Lung (tissue), 12 donors: ENCODE results near the gene BIRC7. TPM values are rescaled to one million over a fixed set of nuclear protein-coding genes. Genes with fewer than 3 reads are reported as not detected.

Experiments used
- ATAC-seq: fragments of 200-7000 bp; cut with Tn5 transposase; one replicate; pipeline ENCODE4 v1.9.1; 2020; ENCODE audit warnings: moderate number of reproducible peaks; ENCODE audit not compliant: insufficient read depth, low FRiP score
- DNase-seq, 3 donors: peaks; one replicate each; pipeline ENCODE4 v3.0.0-alpha.2; 2013 to 2017
- H3K27ac ChIP-seq, 2 donors: one replicate each; pipeline ENCODE4 v1.5.1; 2013; ENCODE audit warnings: mild to moderate bottlenecking in 2 of 2, moderate library complexity in 2 of 2, control low read depth in 1 of 2, inconsistent platforms in 1 of 2, low read depth in 1 of 2, low read length in 1 of 2
- H3K27me3 ChIP-seq, 3 donors: one replicate each; pipeline ENCODE4 v1.5.1; 2013; ENCODE audit warnings: low read length in 2 of 3; ENCODE audit not compliant: control insufficient read depth in 3 of 3, insufficient read depth in 3 of 3
- H3K36me3 ChIP-seq, 4 donors: one replicate each; pipeline ENCODE4 v1.5.1; 2013; ENCODE audit warnings: low read length in 4 of 4, mild to moderate bottlenecking in 1 of 4, moderate library complexity in 1 of 4; ENCODE audit not compliant: control insufficient read depth in 4 of 4, insufficient read depth in 4 of 4
- H3K4me1 ChIP-seq, 5 donors: one replicate each; pipeline ENCODE4 v1.5.1; 2013; ENCODE audit warnings: low read length in 5 of 5, mild to moderate bottlenecking in 2 of 5, moderate library complexity in 1 of 5; ENCODE audit not compliant: control insufficient read depth in 5 of 5, insufficient read depth in 5 of 5
- H3K4me3 ChIP-seq: one replicate; pipeline ENCODE4 v1.5.1; 2013; ENCODE audit warnings: mild to moderate bottlenecking, control low read depth, moderate library complexity
- H3K9ac ChIP-seq, 2 donors: one replicate each; pipeline ENCODE4 v1.5.1; 2013; ENCODE audit warnings: low read length in 2 of 2, control low read depth in 1 of 2; ENCODE audit not compliant: insufficient read depth in 1 of 2
- H3K9me3 ChIP-seq, 4 donors: one replicate each; pipeline ENCODE4 v1.5.1; 2013; ENCODE audit warnings: low read length in 3 of 4, mild to moderate bottlenecking in 1 of 4, moderate library complexity in 1 of 4; ENCODE audit not compliant: control insufficient read depth in 4 of 4, insufficient read depth in 3 of 4
- WGBS, 2 donors: extraction: QIAGEN DNeasy Blood & Tissue Kit; methylation state at CpG; one replicate each; pipeline ENCODE4 v1.1.7; 2013; 5-methylcytosine and 5-hydroxymethylcytosine counted together
- polyA plus RNA-seq, 2 donors: library from polyadenylated mRNA; stranded (reverse); fragments of 200-250 nt; gene quantifications; one replicate each; pipeline ENCODE4 v1.2.1, GENCODE V29; 2013
- total RNA-seq, 2 donors: library from RNA; depleted of rRNA in 1 of 2; stranded (reverse); fragments of >200 nt in 1 of 2; gene quantifications; one replicate each; pipeline ENCODE4 v1.2.1, GENCODE V29; 2014 to 2021
- TF ChIP-seq, protein P1 (sequence below): IDR thresholded peaks from 2 replicates; pipeline ENCODE4 v1.5.1; 2012; ENCODE audit warnings: mild to moderate bottlenecking; ENCODE audit errors: control extremely low read depth, extremely low read depth
- donor health status: control.
- donor health status: control.
- donor health status: Bipolar disorder and iron deficiency.
- donor health status: healthy.
- donor health status: DM: yes; HTN: yes; CAD: no.

Gene BIRC7
- total and polyA plus RNA-seq, 4 donors: 0.57 to 1.2 (median 0.71) TPM; not detected in 1

DNA sequence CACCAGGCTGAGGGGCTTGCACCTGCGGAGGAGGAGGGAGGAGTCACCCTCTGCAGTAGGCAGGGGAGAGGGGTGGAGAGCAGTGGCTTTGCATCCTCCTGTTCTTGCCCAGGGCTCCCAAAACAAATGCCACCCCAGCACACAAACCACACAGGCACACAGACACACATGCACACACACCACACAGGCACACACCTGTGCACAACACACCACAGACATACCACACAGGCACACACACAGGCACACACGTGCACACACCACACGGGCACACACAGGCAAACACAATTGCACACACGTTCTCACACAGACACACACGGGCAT, 46.4 kb upstream of the BIRC7 start:
- Histone ChIP-seq H3K4me3 (no peak overlapping the region), H3K27me3 (no peaks in the 10 kb centered on the region), H3K36me3 (peaks cover 0 to under 1% (median 0%) of the 10 kb centered on the region in 4 donors), H3K4me1 (no peaks in the 10 kb centered on the region), H3K9me3 (no peaks in the 10 kb centered on the region), H3K27ac (no peak overlapping the region), H3K9ac (no peak overlapping the region)
- DNase-seq (no peak), ATAC-seq (no peak)
- 83 to 86% methylated on average over 5 of the region's 5 CpGs for WGBS, 2 donors
- TF ChIP-seq, protein P1, sequence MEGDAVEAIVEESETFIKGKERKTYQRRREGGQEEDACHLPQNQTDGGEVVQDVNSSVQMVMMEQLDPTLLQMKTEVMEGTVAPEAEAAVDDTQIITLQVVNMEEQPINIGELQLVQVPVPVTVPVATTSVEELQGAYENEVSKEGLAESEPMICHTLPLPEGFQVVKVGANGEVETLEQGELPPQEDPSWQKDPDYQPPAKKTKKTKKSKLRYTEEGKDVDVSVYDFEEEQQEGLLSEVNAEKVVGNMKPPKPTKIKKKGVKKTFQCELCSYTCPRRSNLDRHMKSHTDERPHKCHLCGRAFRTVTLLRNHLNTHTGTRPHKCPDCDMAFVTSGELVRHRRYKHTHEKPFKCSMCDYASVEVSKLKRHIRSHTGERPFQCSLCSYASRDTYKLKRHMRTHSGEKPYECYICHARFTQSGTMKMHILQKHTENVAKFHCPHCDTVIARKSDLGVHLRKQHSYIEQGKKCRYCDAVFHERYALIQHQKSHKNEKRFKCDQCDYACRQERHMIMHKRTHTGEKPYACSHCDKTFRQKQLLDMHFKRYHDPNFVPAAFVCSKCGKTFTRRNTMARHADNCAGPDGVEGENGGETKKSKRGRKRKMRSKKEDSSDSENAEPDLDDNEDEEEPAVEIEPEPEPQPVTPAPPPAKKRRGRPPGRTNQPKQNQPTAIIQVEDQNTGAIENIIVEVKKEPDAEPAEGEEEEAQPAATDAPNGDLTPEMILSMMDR: no peak

DNA sequence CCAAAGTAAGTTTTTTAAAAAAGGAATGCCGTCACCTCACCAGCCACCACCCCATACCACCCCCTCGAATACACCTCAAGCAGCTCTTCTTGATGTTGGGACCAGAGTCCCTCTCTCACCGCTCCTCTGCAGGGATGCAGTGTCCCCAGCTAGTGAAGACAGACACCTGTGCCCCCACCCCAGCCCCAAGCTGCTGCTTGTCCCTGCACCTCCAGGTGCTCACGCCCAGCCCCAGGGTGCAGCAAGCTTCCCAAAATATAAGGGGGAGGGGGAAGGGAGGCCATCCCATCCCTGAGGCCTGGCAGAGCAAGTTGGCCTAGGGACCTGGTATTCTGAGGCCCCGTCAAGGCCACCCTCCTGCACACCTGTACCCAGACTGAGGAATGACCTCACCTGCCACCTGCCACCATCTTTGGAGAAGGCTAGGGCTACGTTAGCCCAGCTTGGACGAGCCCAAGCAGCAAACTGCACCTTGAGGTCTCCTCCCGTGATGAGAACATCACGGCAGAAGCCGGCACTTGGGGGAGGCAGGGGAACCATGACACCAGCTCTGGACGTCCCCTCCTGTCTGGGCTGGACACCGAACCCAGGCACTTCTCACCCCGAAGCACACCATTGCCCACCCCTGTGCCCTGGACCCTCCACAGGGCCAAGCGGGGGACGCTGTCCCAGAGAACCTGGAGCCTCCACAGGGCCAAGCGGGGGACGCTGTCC, 45.7 kb upstream of the BIRC7 start:
- Histone ChIP-seq H3K4me3 (no peak overlapping the region), H3K9me3 (no peaks in the 10 kb centered on the region), H3K27me3 (no peaks in the 10 kb centered on the region), H3K36me3 (peaks cover under 1 to 3% (median 2%) of the 10 kb centered on the region in 4 donors), H3K4me1 (no peaks in the 10 kb centered on the region), H3K9ac (no peak overlapping the region), H3K27ac (no peak overlapping the region)
- TF ChIP-seq, protein P1: no peak
- 90 to 93% methylated on average over 17 of the region's 17 CpGs for WGBS, 2 donors
- DNase-seq (no peak), ATAC-seq (no peak)

DNA sequence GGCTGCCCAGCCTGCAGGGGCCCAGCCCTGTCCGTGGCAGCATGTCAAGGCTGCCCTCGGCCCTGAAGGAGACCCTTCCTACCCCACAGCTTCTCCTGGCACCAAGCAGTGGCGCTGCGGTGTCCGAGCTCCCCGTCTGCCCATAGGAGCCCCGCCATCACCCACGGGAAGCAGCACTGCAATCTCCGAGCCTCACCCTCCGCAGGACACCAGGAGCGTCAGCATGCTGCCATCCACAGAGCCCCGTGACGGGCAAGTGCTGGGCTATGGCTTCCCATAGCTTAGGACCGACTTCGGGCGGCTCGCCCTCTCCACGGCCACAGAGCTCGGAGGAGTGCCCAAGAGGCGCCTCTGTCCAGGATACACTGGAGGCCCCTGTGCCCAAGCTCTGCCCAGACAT, 44.9 kb upstream of the BIRC7 start:
- no peaks in the 10 kb centered on the region for H3K4me1 ChIP-seq
- H3K27me3 ChIP-seq: no peaks in the 10 kb centered on the region
- H3K27ac ChIP-seq: no peak overlapping the region
- DNase-seq (no peak), ATAC-seq (no peak)
- H3K4me3 ChIP-seq: no peak overlapping the region
- H3K9me3 ChIP-seq: no peaks in the 10 kb centered on the region
- peaks cover 5 to 9% (median 6%) of the 10 kb centered on the region in 4 donors for H3K36me3 ChIP-seq
- TF ChIP-seq, protein P1: no peak
- no peak overlapping the region for H3K9ac ChIP-seq
- WGBS, 2 donors: 91 to 94% methylated on average over 20 of the region's 20 CpGs

DNA sequence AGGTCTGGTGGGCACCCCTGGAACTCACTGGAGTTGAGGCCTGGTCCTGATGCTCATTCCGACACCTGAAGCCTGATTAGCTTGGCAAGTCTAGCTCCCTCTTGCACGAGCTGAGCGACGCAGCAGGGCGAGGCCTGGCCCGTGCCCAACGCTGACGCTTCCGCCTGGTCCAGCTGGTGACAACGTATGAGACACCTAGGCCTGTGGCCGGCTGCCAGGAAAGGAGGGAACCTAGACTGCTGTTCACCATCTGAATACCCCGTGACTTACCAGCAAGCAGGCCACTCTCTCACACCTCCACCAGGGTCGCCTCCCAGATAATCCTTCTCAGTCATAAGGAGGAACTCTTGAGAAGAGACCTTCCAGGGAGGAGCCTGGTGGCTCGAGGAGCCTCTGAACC, 44.3 kb upstream of the BIRC7 start:
- DNase-seq: no peak
- Histone ChIP-seq H3K4me1 (no peaks in the 10 kb centered on the region), H3K9ac (no peak overlapping the region), H3K4me3 (no peak overlapping the region), H3K9me3 (no peaks in the 10 kb centered on the region), H3K27ac (no peak overlapping the region), H3K27me3 (no peaks in the 10 kb centered on the region), H3K36me3 (peaks cover 5 to 13% (median 6%) of the 10 kb centered on the region in 4 donors)
- WGBS, 2 donors: 72 to 78% methylated on average over 14 of the region's 14 CpGs
- TF ChIP-seq, protein P1: no peak
- no peak for ATAC-seq
